Inflammatory macrophage treated with lipopolysaccharide for 1 hour (primary cell): ENCODE results near the gene MADD.

ENCODE experiments used
- DNase-seq, 2 donors: peaks; one replicate each; pipeline ENCODE4 v3.0.0-alpha.2; 2020 to 2022

Gene MADD

GRCh38 chr11:47269829-47270305 lies at the start of gene MADD:
Gene MADD (plus strand): TSS chr11:47270133.
- peak; percentile 64 to 79 for DNase-seq

GRCh38 chr11:47220401-47220821 lies 49.5 kb upstream of the MADD start:
- DNase-seq, result no peak

GRCh38 chr11:47222696-47223095 lies 47.2 kb upstream of the MADD start:
- DNase-seq, result no peak

- peak; percentile 46 for DNase-seq
These were observed 44.2 kb upstream of the MADD start for GRCh38 chr11:47225552-47226400.

GRCh38 chr11:47229161-47229560 lies 40.8 kb upstream of the MADD start:
- no peak for DNase-seq

GRCh38 chr11:47233051-47233450 lies 36.9 kb upstream of the MADD start:
- no peak for DNase-seq

- peak; percentile 55 to 56 for DNase-seq
These were observed 35.8 kb upstream of the MADD start for GRCh38 chr11:47233989-47234668.

GRCh38 chr11:47234669-47235100 lies 35.2 kb upstream of the MADD start:
- DNase-seq, result no peak

GRCh38 chr11:47235163-47235562 lies 34.8 kb upstream of the MADD start:
- DNase-seq, result no peak

GRCh38 chr11:47236482-47236881 lies 33.5 kb upstream of the MADD start:
- DNase-seq, result no peak

GRCh38 chr11:47239852-47240251 lies 30.1 kb upstream of the MADD start:
- no peak for DNase-seq

- DNase-seq, result peak; percentile 70 to 99
These were observed 28.1 kb upstream of the MADD start for GRCh38 chr11:47241841-47242301.

- DNase-seq, result no peak
These were observed 27.2 kb upstream of the MADD start for GRCh38 chr11:47242596-47243192.

GRCh38 chr11:47243454-47243853 lies 26.5 kb upstream of the MADD start:
- DNase-seq, result no peak

- DNase-seq, result peak; percentile 94 to 96
These were observed 25.2 kb upstream of the MADD start for GRCh38 chr11:47244448-47245350.

- DNase-seq, result no peak
These were observed 24.1 kb upstream of the MADD start for GRCh38 chr11:47245611-47246357.

GRCh38 chr11:47247502-47247901 lies 22.4 kb upstream of the MADD start:
- no peak for DNase-seq

- DNase-seq, result no peak
These were observed 21.6 kb upstream of the MADD start for GRCh38 chr11:47248304-47248663.

- peak; percentile 83 to 88 for DNase-seq
These were observed 21.1 kb upstream of the MADD start, which contains the start of gene ACP2 for GRCh38 chr11:47248664-47249377. Gene ACP2 (minus strand): TSS chr11:47248814. CDS start chr11:47248789, 25 bp downstream.

- no peak for DNase-seq
These were observed 20.6 kb upstream of the MADD start for GRCh38 chr11:47249378-47249715.

- DNase-seq, result no peak
These were observed 18.2 kb upstream of the MADD start for GRCh38 chr11:47251751-47252150.
